Kasumi-1 (cell line): ENCODE measurements around the gene ALPP.
"Not testable (repeated sequence)": the region's sequence is repeated elsewhere in the genome, so short reads cannot be mapped to it uniquely, and the experiment has no call there.

ENCODE experiments used
- DNase-seq, 2 experiments: peaks; one replicate each; lab custom pipeline; 2025; lab: John Stamatoyannopoulos, UW

The ALPP gene

GRCh38 chr2:232381204-232382031 lies 2.9 kb downstream of the ALPP start:
- not testable (repeated sequence) for DNase-seq

GRCh38 chr2:232382331-232383225 lies 4.0 kb downstream of the ALPP start:
- DNase-seq = no peak

DNA sequence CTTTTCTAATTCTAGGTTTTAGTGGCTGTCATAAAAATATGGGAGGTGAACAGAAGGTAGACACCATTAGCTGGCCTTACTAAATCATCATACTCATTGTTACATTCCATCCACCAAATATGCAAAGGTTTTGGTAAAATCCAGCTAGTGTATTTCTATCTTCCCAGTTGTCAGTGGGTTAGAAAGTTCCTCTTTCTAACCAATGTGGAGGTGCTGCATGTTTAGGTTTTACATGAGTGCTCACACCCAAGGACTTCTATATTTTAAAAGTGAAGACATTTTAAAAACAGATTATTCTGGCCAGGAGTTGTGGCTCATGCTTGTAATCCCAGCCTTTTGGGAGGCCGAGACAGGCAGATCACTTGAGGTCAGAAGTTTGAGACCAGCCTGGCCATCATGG lies 5.9 kb downstream of the ALPP start:
- DNase-seq = no peak

- not testable (repeated sequence) for DNase-seq
Observed at GRCh38 chr2:232385058-232385457, 6.5 kb downstream of the ALPP start.

DNA sequence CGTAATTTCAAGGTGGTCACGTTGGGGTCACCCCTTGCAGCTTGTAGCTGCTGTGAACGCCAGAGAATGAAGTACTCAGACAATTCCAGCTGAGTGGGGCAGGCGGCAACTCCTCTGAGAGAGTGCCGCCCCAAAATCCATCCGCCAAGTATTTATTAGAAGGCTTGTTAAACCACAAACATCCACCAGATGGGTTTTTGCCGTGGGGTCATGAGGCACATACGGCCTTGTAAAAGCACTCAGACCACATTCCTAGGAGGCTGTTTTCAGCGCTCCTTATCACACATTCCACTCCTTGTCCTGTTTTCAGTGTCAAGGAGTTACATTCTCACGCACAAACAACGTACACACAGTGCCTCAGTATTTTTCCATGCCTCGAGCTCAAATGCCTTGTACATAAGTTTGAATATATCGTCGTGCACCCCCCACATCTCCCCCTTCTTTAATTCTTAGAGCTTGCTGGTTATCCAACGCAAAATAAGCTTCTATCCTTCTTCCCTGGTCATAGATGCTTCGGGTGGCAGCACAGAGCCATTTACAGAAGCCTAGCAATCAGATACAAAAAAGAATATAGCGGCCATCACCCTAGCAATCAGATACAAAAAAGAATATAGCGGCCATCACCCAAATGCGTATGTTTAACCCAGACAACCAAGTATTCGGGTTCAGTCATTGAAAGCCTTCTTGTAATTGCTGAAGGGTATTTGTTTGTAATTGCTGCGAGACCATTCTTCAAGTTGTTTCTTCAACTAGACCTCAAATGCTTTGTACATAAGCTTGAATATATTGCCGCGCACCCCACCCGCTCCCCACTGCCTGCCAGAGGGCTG lies 7.3 kb downstream of the ALPP start:
- no peak for DNase-seq

- DNase-seq = no peak
Observed at GRCh38 chr2:232386490-232386739, 7.9 kb downstream of the ALPP start.

DNA sequence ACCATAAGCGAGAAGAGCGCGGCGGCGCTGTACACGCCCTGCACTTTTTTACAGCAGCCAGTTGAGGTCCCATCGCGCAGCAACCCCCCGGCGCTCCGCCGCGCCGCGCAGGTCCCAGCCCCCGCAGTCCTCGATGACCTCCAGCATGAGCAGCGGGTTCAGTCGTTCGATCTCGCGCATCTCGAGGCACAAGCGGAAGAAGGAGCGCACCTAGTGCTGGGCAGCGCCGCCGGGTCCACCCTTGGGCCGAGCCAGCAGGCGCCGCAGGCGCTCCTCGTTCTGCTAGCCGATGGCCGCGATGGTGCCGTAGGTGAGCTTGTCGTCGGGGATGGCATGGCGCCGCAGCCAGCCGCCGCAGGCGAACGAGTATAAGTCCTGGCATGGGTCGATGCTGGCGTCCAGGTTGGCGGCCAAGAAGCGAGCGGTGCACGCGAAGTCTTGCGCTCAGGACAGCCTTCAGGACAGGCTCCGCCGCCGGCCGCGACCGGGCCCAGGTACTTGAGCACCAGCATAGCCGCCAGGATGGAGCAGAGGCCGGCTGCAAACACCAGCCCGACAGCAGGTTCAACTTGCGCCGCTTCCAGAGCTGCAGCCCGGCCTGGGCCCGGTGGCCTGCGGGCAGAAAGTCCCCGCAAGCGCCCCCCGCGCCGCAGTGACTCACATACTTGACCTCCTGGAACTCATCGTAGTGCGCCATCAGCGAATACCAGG lies 8.3 kb downstream of the ALPP start:
- no peak for DNase-seq

DNA sequence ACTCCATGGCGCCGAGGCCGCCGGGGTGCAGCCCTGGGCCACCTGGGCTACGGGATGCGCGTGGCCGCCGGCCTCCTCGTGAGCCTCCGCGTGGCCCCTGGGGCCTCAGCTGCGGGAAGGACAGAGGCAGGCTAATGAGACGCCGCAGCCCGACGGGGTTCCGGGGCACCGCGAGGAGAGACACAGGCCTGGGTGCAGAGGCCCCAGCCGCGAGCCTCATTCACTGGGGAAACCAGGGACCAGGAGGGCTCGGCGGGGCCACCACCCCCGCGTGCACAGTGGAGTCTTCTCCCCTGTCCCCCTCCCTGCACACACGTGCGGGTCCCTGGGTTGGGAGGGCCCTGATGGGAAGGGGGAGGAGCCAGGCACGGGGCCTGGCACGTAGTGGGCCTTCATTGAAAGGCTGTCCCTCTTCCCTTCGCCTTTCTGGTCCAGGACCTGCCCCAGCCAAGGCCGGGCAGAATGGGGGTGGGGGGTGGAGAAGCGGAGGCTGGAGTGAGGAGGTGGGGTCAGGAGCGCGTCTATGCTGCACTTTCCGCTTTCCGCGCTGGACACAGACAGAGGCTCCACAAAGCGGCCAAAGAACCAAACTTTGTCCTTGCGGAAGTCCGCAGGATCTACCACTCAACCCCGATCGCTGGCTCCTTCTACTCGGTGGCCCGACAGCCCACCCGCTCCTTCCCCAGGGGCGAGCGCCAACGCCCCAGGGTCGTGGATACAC lies 9.1 kb downstream of the ALPP start:
- DNase-seq = no peak

DNA sequence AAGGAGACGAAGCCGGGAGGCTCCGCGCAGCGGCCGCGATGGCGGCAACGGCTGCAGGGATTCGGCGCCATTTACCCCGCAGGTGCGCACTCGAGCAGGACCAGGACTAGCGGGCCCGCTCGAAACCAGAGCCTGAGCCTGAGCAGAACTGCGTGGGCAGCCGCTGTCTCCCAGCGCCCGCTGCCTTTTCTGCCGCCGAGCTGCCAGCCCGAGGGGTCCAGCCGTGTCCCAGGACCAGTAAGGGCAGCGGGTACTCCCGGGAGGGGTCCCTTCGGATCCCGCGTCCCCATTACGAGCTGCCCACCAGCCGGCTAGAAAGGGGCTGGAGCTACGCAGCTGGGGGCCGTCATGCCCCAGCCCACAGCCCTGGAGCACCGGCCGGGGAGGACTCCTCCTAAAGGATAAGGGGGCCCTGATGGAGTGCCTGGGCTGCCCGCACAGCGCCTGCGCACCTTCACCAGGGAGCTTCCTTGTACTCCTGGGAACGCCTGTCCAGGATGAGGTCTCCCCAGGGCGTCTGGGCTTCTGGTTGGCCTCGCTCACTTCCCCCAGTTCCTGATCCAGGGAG lies 9.9 kb downstream of the ALPP start:
- no peak for DNase-seq

GRCh38 chr2:232389327-232389726 lies 10.8 kb downstream of the ALPP start:
- no peak for DNase-seq

DNA sequence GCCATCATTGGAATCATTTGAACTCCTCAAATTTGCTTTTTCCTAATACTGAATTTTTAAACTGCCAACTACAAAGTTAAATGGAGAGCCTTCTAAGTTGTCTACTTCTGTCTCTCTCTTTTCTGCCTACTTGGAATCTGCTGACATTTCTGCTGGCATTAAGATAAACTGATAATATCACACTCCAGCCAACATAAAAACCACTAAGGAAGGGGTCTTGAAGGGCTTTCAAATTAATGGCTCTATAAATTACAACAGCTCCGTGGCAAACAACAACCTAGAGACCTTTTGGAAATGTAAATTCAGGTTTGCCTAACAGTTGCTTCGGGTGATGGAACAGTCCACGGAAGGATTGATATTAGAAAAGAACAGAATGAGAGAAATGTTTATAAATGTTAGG lies 12.1 kb downstream of the ALPP start:
- no peak for DNase-seq

DNA sequence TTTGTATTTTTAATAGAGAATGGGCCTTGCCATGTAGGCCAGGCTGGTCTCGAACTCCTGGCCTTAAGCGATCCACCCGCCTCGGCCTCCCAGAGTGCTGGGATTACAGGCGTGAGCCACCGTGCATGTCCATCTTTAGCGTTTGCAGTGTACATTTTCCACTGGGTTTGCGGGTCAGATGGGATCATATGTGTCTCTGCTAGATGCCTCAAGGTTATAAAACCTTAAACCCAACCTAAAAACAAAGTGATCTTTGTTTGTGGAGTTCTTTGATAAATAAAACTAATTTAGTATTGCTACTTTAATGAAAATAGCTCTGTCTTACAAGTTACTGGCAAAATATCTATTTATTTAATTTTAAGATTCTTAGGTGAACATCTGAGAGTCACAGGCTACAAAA lies 15.0 kb downstream of the ALPP start:
- no peak for DNase-seq

- not testable (repeated sequence) for DNase-seq
Observed at GRCh38 chr2:232394431-232394830, 15.9 kb downstream of the ALPP start.

GRCh38 chr2:232395586-232395985 lies 17.0 kb downstream of the ALPP start:
- DNase-seq = no peak

DNA sequence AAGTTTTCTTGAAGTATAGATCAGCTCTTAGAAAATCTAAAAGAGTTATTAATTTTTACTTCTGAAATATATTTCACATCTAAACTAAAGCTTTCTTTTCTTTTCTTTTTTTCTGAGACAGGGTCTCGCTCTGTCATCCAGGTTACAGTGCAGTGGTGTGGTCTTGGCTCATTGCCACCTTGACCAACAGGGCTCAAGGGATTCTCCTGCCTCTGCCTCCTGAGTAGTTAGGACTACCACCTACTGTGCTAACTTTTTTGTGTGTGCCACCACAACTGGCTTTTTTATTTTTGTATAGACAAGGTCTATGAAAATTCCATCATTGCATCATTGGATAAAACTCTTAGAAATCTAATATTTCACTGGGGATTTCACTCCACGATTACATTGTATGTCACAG lies 18.1 kb downstream of the ALPP start:
- DNase-seq = no peak

DNA sequence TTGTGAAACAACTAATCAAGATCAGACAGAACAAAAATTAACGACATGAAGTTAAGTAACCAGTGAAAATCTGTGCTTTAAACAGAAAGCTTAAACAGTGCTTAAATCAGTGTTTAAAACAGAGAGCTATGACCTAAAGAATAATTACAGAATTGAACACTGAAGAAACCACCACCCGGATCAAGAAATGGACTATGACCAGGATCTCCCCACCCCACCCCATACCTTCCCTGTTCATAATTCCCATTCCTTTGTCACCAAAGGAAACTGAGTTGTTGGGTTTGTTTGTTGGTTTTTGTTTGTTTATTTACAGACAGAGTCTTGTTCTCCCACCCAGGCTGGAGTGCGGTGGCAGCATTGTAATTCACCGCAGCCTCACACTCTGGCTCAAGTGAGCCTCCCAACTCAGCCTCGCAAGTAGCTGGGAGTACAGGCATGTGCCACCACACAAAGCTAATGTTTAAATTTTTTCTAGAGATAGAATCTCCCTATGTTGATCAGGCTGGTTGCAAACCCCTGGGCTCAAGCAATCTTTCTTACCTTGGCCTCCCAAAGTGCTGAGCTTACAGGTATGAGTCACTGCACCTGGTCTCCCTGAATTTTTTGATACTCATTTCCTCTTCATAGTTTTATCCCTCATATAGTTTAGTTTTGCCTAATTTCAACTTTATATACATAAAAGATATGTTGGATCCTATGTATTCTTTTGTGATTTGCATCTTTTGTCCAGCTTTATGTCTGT lies 19.9 kb downstream of the ALPP start:
- no peak for DNase-seq

- no peak for DNase-seq
Observed at GRCh38 chr2:232400256-232401015, 21.9 kb downstream of the ALPP start.

DNA sequence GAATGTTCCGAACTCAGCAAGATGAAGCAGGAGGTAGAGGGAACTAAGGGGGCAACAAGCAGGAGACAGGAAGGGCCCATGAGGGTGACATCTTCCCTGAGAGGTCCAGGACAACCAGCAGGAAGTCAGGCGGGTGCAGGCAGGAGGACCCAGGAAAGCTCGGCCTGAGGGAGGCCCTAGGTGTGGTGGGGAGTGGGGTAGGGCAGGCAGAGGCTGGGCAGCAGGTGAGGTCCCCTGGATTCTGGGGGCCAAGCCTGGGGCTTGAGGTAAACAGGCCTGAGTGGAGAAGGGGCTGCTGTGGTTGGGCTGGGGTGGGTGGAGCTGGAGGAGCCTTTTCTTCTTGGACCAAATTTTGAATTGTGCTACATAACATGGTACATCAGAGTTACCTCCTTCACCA lies 24.0 kb downstream of the ALPP start:
- DNase-seq = no peak

DNA sequence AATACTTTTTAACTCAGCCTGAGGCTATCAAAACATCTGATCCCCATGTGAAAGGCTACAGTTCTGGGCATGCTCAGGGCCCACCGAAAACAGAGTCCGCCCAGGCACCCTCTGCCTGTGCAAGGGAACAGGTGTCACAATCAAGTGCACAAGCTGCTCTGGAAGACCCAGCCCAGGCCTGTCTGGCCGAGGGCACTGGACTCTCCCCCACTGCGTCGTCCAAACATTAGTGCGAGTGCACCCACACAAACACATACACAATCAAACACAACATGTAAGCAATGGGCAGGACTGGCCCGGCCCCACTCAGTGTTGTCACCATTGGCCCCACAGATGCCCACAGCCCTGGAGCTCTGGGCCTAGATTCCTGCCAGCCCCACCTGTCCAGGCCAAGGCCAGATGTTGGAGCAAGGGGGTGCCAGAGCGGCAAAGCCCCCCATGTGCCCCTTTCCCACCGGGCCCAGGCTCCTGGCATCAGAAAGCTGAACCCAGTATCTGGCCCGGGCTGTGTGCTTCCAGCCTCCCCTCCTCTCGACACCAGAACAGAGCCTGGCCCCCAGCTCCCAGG lies 27.5 kb downstream of the ALPP start:
- DNase-seq = no peak
